Measurements from ENCODE around the gene CHMP4B.

DNA sequence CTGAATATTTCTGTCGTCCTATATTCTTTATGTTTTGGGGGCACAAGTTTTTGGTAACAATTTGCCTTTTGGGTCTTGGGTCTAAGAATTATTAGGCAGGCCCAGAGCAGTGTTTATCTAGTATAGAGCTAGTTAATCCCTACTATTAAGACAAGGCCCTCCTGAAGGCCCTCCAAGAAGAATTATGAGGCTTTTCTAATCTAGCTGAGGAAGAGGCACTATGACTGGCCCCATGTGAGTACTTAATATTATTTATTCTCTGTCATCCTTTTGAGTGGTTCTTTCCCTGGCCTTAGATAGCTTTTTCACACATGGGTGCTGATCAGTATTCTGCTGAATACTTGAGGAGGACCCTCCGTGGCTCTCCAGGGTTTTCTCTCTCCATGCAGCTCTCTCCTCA is 25.1 kb downstream of the CHMP4B start:
- TF ChIP-seq POLR2AphosphoS5 (IDR thresholded peaks at IDR 0.05): no peak
- TF ChIP-seq, protein P1, sequence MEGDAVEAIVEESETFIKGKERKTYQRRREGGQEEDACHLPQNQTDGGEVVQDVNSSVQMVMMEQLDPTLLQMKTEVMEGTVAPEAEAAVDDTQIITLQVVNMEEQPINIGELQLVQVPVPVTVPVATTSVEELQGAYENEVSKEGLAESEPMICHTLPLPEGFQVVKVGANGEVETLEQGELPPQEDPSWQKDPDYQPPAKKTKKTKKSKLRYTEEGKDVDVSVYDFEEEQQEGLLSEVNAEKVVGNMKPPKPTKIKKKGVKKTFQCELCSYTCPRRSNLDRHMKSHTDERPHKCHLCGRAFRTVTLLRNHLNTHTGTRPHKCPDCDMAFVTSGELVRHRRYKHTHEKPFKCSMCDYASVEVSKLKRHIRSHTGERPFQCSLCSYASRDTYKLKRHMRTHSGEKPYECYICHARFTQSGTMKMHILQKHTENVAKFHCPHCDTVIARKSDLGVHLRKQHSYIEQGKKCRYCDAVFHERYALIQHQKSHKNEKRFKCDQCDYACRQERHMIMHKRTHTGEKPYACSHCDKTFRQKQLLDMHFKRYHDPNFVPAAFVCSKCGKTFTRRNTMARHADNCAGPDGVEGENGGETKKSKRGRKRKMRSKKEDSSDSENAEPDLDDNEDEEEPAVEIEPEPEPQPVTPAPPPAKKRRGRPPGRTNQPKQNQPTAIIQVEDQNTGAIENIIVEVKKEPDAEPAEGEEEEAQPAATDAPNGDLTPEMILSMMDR (IDR thresholded peaks at IDR 0.05): no peak
- no peak for TF ChIP-seq POLR2A (IDR thresholded peaks at IDR 0.05)

Measured in sigmoid colon (tissue), 4 donors.